ENCODE measurements around the gene PKLR.

PKLR gene

DNA sequence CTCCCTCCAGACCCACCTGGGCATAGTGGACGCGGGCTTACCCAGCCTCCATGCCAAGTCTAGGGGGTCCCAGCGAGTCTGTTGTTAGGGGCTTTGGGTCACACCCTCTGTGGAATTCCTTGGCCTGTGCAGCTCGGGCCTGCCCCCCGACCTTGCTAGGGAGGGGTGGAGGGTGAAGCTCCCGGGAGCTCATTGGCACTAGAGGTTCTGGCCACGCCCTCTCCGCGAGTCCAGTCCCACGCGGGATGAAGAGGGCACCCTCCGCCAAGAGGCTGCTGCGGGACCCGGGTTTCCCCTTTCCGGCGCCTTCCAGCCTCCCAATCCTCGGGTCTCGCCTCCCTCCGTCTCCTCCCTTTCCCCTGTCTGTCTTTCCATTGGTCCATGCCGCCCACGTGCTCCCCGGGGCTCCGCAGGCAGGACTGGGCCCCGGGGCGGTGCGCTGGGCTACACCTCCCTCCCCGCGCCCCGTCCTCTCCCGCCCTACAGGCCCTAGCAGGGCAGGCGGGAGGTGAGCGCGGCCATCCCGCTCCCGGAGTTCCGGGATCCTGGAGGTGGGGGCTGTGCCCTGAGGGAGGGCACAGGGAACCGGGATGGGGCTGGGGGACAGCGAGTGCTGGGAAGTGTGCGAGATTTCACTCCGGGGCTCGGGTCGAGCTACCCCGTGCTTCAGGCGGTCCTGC, 22.9 kb upstream of the PKLR start:
- Histone ChIP-seq H3K4me3 (ENCODE audit: low read depth, low read length) (peak overlapping the region; percentile 82), H3K27me3 (replicated peaks) (no peaks in the 10 kb centered on the region), H3K36me3 (replicated peaks) (peaks cover 21% of the 10 kb centered on the region), H3K27ac (peak overlapping the region; percentile 50)
- in situ Hi-C loops (cut with HindIII; ENCODE audit: low pct_ligation_motif_present, low sequenced_read_pairs), result no loop called here
- DNase-seq, result peak; percentile 92
- TF ChIP-seq CTCF (IDR thresholded peaks at IDR 0.05; ENCODE audit: low read depth, low read length, missing control alignments), result no peak

DNA sequence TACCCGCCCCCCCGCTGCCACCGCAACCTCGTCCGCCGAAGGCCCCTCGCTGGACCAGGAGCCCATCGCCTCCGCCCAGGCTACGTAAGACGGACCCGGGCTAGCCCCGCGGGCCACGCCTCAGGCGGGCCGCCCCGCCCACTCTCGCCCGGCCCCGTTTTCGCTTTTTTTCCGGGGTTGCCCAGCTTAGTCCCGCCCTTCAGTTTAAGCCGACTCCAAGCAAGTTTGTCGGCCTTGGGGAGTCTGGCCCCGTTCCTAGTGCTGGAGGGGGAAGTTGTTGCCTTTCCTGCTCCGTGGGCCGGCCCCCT, 22.4 kb upstream of the PKLR start:
- Histone ChIP-seq H3K27ac (peak overlapping the region; percentile 50), H3K36me3 (replicated peaks) (peaks cover 21% of the 10 kb centered on the region), H3K4me3 (ENCODE audit: low read depth, low read length) (peak overlapping the region; percentile 82), H3K27me3 (replicated peaks) (no peaks in the 10 kb centered on the region)
- peak; percentile 85 for DNase-seq
- in situ Hi-C loops (cut with HindIII; ENCODE audit: low pct_ligation_motif_present, low sequenced_read_pairs), result no loop called here
- TF ChIP-seq CTCF (IDR thresholded peaks at IDR 0.05; ENCODE audit: low read depth, low read length, missing control alignments), result no peak

DNA sequence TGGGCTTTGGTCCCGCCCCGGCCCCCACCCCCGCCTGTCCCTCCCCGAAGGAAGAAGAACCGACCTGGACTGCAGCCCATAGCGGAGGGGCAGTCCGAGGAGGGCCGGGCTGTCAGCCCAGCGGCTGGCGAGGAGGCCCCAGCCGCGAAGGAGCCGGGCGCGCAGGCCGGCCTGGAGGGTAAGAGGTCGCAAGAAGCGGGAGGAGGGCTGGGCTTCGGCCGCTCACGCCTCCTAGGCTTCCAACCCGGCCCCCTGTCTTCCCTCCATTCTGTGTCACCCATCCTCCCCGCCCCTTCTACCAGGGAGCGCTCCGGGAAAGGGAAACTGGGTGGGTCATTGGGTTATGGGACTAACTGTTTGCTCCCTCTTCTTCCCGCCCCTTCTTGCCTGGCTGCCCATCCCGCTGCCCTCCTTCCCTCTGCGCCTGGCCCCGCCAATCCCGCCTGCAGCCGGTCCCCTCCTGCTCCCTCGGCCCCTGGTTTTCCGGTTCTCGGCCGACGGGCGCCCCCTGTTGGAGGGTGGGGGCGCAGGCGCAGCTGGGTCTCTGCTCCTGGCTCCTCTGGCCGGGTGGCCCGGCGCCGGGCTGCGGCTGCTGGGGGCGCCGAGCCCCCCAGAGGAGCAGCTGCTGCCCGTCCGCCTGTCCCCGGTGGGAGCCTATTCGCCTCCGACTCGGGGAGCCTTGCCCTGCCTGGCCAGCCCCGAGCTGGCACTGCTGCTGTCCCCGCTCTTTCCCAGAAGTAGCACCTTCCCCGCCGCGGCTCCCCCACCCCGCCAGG, 21.9 kb upstream of the PKLR start:
- peak; percentile 82 for DNase-seq
- Histone ChIP-seq H3K4me3 (ENCODE audit: low read depth, low read length) (peak overlapping the region; percentile 82), H3K27me3 (replicated peaks) (no peaks in the 10 kb centered on the region), H3K27ac (peak overlapping the region; percentile 50), H3K36me3 (replicated peaks) (peaks cover 23% of the 10 kb centered on the region)
- in situ Hi-C loops (cut with HindIII; ENCODE audit: low pct_ligation_motif_present, low sequenced_read_pairs), result no loop called here
- TF ChIP-seq CTCF (IDR thresholded peaks at IDR 0.05; ENCODE audit: low read depth, low read length, missing control alignments), result peak; percentile 83

DNA sequence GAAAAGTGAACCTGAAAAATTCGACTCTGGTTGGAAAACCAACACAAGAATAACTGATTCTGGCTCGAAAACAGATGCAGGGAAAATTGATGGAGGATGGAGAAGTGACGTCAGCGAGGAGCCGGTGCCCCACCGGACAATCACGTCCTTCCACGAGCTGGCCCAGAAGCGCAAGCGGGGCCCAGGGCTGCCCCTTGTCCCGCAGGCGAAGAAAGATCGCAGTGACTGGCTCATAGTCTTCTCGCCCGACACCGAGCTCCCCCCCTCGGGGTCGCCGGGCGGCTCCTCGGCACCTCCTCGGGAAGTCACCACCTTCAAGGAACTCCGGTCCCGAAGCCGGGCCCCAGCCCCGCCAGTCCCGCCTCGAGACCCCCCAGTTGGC, 21.3 kb upstream of the PKLR start:
- DNase-seq, result no peak
- no peak overlapping the region for H3K27ac ChIP-seq
- no peaks in the 10 kb centered on the region for H3K27me3 ChIP-seq (replicated peaks)
- peaks cover 29% of the 10 kb centered on the region for H3K36me3 ChIP-seq (replicated peaks)
- H3K4me3 ChIP-seq (ENCODE audit: low read depth, low read length), result peak overlapping the region; percentile 82
- in situ Hi-C loops (cut with HindIII; ENCODE audit: low pct_ligation_motif_present, low sequenced_read_pairs), result no loop called here
- TF ChIP-seq CTCF (IDR thresholded peaks at IDR 0.05; ENCODE audit: low read depth, low read length, missing control alignments), result no peak

GRCh38 chr1:155321639-155322503, 20.6 kb upstream of the PKLR start:
- Histone ChIP-seq H3K4me3 (ENCODE audit: low read depth, low read length) (peak overlapping the region; percentile 82), H3K27ac (no peak overlapping the region)
- TF ChIP-seq CTCF (IDR thresholded peaks at IDR 0.05; ENCODE audit: low read depth, low read length, missing control alignments), result no peak

More at GRCh38 chr1:155321639-155322503, 20.6 kb upstream of the PKLR start:
- in situ Hi-C loops (cut with HindIII; ENCODE audit: low pct_ligation_motif_present, low sequenced_read_pairs), result no loop called here
- no peak for DNase-seq
- Histone ChIP-seq H3K36me3 (replicated peaks) (peaks cover 27% of the 10 kb centered on the region), H3K27me3 (replicated peaks) (no peaks in the 10 kb centered on the region)
